Measurements from ENCODE around the gene ZSCAN5C.
"Not testable (repeated sequence)": the region's sequence is repeated elsewhere in the genome, so short reads cannot be mapped to it uniquely, and the experiment has no call there.

ZSCAN5C gene

DNA sequence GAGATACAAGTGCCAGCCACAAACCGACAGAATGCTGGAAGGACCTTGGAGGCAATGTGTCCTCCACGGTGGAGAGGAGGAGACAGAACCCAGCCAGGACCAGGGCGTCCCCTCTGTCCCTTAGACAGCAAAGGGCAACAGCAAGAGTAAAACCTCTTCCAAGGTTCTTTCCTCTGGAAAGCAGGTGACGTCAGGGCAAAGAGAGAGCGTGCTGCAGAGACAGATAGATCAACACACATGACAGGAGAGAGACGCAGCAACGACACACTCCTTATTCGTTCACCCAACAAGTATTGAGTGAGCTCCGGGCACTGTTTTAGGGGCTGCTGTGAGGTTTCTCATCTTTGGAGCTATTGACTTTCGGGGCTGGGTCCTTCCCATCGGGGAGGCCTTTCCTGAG lies 27.5 kb upstream of the ZSCAN5C start:
- no peak overlapping the region for H3K9ac ChIP-seq (ENCODE audit: insufficient read length, low read depth)
- TF ChIP-seq SUZ12 (IDR thresholded peaks at IDR 0.05; ENCODE audit: extremely low read depth, insufficient read depth, insufficient read length) (no peak), ZNF274 (IDR thresholded peaks at IDR 0.05; ENCODE audit: low read depth, low read length) (no peak), YY1 (IDR thresholded peaks at IDR 0.05; ENCODE audit: insufficient read depth, insufficient read length) (no peak)
- peaks cover 4% of the 10 kb centered on the region for H3K4me1 ChIP-seq (ENCODE audit: insufficient read depth, insufficient read length)
- no peak for DNase-seq (ENCODE audit: low read depth, low spot score)
- no peaks in the 10 kb centered on the region for H3K9me3 ChIP-seq (ENCODE audit: insufficient read depth, low read length)
- H3K4me3 ChIP-seq (ENCODE audit: insufficient read length, low read depth): no peak overlapping the region
- H3K27me3 ChIP-seq (ENCODE audit: insufficient read depth, insufficient read length): peaks cover 7% of the 10 kb centered on the region
- no peaks in the 10 kb centered on the region for H3K36me3 ChIP-seq (ENCODE audit: insufficient read depth, insufficient read length, low read length)

GRCh38 chr19:56175861-56176307 lies 26.2 kb upstream of the ZSCAN5C start, which contains the start of gene GALP:
TSS of gene GALP (plus strand) at chr19:56176008. CDS start at chr19:56177109, 1,101 bp downstream.
- H3K36me3 ChIP-seq (ENCODE audit: insufficient read depth, insufficient read length, low read length); DNase-seq (ENCODE audit: low read depth, low spot score); H3K4me3 ChIP-seq (ENCODE audit: insufficient read length, low read depth); H3K9me3 ChIP-seq (ENCODE audit: insufficient read depth, low read length); H3K27me3 ChIP-seq (ENCODE audit: insufficient read depth, insufficient read length); H3K4me1 ChIP-seq (ENCODE audit: insufficient read depth, insufficient read length); H3K9ac ChIP-seq (ENCODE audit: insufficient read length, low read depth): not testable (repeated sequence)

GRCh38 chr19:56176310-56176709 lies 25.8 kb upstream of the ZSCAN5C start:
- H3K4me3 ChIP-seq (ENCODE audit: insufficient read length, low read depth); H3K36me3 ChIP-seq (ENCODE audit: insufficient read depth, insufficient read length, low read length); H3K9me3 ChIP-seq (ENCODE audit: insufficient read depth, low read length); DNase-seq (ENCODE audit: low read depth, low spot score); H3K9ac ChIP-seq (ENCODE audit: insufficient read length, low read depth); H3K27me3 ChIP-seq (ENCODE audit: insufficient read depth, insufficient read length); H3K4me1 ChIP-seq (ENCODE audit: insufficient read depth, insufficient read length): not testable (repeated sequence)

DNA sequence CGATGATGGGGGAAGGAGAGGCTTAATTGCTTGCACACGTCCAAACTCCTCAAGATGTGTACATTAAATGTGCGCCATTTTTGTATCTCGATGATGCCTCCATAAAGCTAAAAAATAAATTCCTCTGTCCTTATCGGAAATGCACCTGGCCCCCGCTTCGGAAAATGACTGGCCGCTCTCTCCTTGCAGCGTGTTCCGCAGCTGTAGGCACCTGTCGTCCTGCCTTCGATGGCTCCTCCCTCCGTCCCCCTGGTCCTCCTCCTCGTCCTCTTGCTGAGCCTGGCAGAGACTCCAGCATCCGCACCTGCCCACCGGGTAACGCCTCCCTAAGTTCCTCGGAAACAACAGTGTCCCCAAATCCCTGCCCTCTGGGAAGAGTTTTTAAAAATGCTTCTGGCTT lies 25.2 kb upstream of the ZSCAN5C start:
- TF ChIP-seq SUZ12 (IDR thresholded peaks at IDR 0.05; ENCODE audit: extremely low read depth, insufficient read depth, insufficient read length) (no peak), YY1 (IDR thresholded peaks at IDR 0.05; ENCODE audit: insufficient read depth, insufficient read length) (no peak), ZNF274 (IDR thresholded peaks at IDR 0.05; ENCODE audit: low read depth, low read length) (no peak)
- Histone ChIP-seq H3K27me3 (ENCODE audit: insufficient read depth, insufficient read length) (peaks cover 7% of the 10 kb centered on the region), H3K9me3 (ENCODE audit: insufficient read depth, low read length) (no peaks in the 10 kb centered on the region), H3K9ac (ENCODE audit: insufficient read length, low read depth) (no peak overlapping the region), H3K4me3 (ENCODE audit: insufficient read length, low read depth) (no peak overlapping the region), H3K36me3 (ENCODE audit: insufficient read depth, insufficient read length, low read length) (no peaks in the 10 kb centered on the region), H3K4me1 (ENCODE audit: insufficient read depth, insufficient read length) (peaks cover 4% of the 10 kb centered on the region)
- no peak for DNase-seq (ENCODE audit: low read depth, low spot score)

DNA sequence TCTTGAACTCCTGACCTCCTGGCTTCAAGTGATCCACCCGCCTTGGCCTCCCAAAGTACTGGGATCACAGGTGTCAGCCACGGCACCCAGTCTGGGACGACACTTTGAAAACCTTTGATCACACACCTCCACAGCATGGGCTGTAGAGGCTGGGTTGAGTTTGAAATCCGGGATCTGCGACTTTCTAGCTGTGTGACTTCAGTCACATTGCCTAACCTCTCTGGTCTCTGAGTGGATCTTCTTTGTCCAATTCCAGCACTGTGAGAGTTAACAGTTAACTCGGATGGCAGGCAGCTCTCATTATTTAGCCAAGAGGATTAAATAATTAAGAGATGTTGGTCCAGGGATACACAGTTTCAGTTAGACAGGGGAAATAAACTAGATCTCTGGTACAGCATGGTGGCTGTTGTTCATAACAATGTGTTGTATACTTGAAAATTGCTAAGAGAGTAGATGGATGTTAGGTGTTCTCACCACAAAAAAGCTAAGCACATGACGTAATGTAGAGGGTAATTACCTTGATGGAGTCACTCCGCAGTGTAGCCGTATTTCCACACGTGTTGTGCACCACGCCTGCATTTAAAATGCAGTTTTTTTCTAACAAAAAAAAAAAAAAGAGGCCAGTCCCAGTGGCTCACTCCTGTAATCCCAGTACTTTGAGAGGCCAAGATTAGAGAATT lies 24.4 kb upstream of the ZSCAN5C start:
- Histone ChIP-seq H3K27me3 (ENCODE audit: insufficient read depth, insufficient read length) (peaks cover 7% of the 10 kb centered on the region), H3K4me1 (ENCODE audit: insufficient read depth, insufficient read length) (peaks cover 4% of the 10 kb centered on the region), H3K36me3 (ENCODE audit: insufficient read depth, insufficient read length, low read length) (no peaks in the 10 kb centered on the region), H3K9ac (ENCODE audit: insufficient read length, low read depth) (no peak overlapping the region), H3K4me3 (ENCODE audit: insufficient read length, low read depth) (no peak overlapping the region), H3K9me3 (ENCODE audit: insufficient read depth, low read length) (no peaks in the 10 kb centered on the region)
- TF ChIP-seq ZNF274 (IDR thresholded peaks at IDR 0.05; ENCODE audit: low read depth, low read length): no peak
- no peak for TF ChIP-seq SUZ12 (IDR thresholded peaks at IDR 0.05; ENCODE audit: extremely low read depth, insufficient read depth, insufficient read length)
- no peak for TF ChIP-seq YY1 (IDR thresholded peaks at IDR 0.05; ENCODE audit: insufficient read depth, insufficient read length)
- no peak for DNase-seq (ENCODE audit: low read depth, low spot score)

GRCh38 chr19:56189785-56190184 lies 12.3 kb upstream of the ZSCAN5C start:
- Histone ChIP-seq H3K4me1 (ENCODE audit: insufficient read depth, insufficient read length) (no peaks in the 10 kb centered on the region), H3K36me3 (ENCODE audit: insufficient read depth, insufficient read length, low read length) (no peaks in the 10 kb centered on the region), H3K4me3 (ENCODE audit: insufficient read length, low read depth) (no peak overlapping the region), H3K9ac (ENCODE audit: insufficient read length, low read depth) (no peak overlapping the region), H3K9me3 (ENCODE audit: insufficient read depth, low read length) (no peaks in the 10 kb centered on the region), H3K27me3 (ENCODE audit: insufficient read depth, insufficient read length) (no peaks in the 10 kb centered on the region)
- no peak for DNase-seq (ENCODE audit: low read depth, low spot score)
- TF ChIP-seq ZNF274 (IDR thresholded peaks at IDR 0.05; ENCODE audit: low read depth, low read length): no peak
- TF ChIP-seq SUZ12 (IDR thresholded peaks at IDR 0.05; ENCODE audit: extremely low read depth, insufficient read depth, insufficient read length): no peak
- TF ChIP-seq YY1 (IDR thresholded peaks at IDR 0.05; ENCODE audit: insufficient read depth, insufficient read length): no peak

GRCh38 chr19:56191115-56191514 lies 11.0 kb upstream of the ZSCAN5C start:
- no peak overlapping the region for H3K9ac ChIP-seq (ENCODE audit: insufficient read length, low read depth)
- no peak for TF ChIP-seq YY1 (IDR thresholded peaks at IDR 0.05; ENCODE audit: insufficient read depth, insufficient read length)
- TF ChIP-seq SUZ12 (IDR thresholded peaks at IDR 0.05; ENCODE audit: extremely low read depth, insufficient read depth, insufficient read length): no peak
- TF ChIP-seq ZNF274 (IDR thresholded peaks at IDR 0.05; ENCODE audit: low read depth, low read length): no peak
- no peaks in the 10 kb centered on the region for H3K36me3 ChIP-seq (ENCODE audit: insufficient read depth, insufficient read length, low read length)
- DNase-seq (ENCODE audit: low read depth, low spot score): no peak
- H3K4me1 ChIP-seq (ENCODE audit: insufficient read depth, insufficient read length): no peaks in the 10 kb centered on the region
- no peaks in the 10 kb centered on the region for H3K27me3 ChIP-seq (ENCODE audit: insufficient read depth, insufficient read length)
- H3K9me3 ChIP-seq (ENCODE audit: insufficient read depth, low read length): no peaks in the 10 kb centered on the region
- no peak overlapping the region for H3K4me3 ChIP-seq (ENCODE audit: insufficient read length, low read depth)

GRCh38 chr19:56191711-56192110 lies 10.4 kb upstream of the ZSCAN5C start:
- Histone ChIP-seq H3K4me3 (ENCODE audit: insufficient read length, low read depth) (no peak overlapping the region), H3K27me3 (ENCODE audit: insufficient read depth, insufficient read length) (no peaks in the 10 kb centered on the region)
- TF ChIP-seq ZNF274 (IDR thresholded peaks at IDR 0.05; ENCODE audit: low read depth, low read length) (no peak), SUZ12 (IDR thresholded peaks at IDR 0.05; ENCODE audit: extremely low read depth, insufficient read depth, insufficient read length) (no peak), YY1 (IDR thresholded peaks at IDR 0.05; ENCODE audit: insufficient read depth, insufficient read length) (no peak)

More at GRCh38 chr19:56191711-56192110, 10.4 kb upstream of the ZSCAN5C start:
- H3K9me3 ChIP-seq (ENCODE audit: insufficient read depth, low read length): no peaks in the 10 kb centered on the region
- no peak overlapping the region for H3K9ac ChIP-seq (ENCODE audit: insufficient read length, low read depth)
- DNase-seq (ENCODE audit: low read depth, low spot score): no peak
- no peaks in the 10 kb centered on the region for H3K36me3 ChIP-seq (ENCODE audit: insufficient read depth, insufficient read length, low read length)
- no peaks in the 10 kb centered on the region for H3K4me1 ChIP-seq (ENCODE audit: insufficient read depth, insufficient read length)
